Memory B cell (primary cell): ENCODE results near the gene DTNB.
"Not testable (repeated sequence)": the region's sequence is repeated elsewhere in the genome, so short reads cannot be mapped to it uniquely, and the experiment has no call there.

Experiments used
- ATAC-seq: fragments of 150-1000 bp; cut with Tn5 transposase; 2 replicates; pipeline ENCODE4 v1.10.0; 2021; ENCODE audit warnings: low read depth, mild to moderate bottlenecking, moderate library complexity
- DNase-seq, 2 donors: peaks; one replicate each; pipeline ENCODE4 v3.0.0; 2022; ENCODE audit warnings: low spot score in 2 of 2
- H3K27ac Mint-ChIP-seq: one replicate; pipeline ENCODE4 v1.8.0; 2022; ENCODE audit warnings: mild to moderate bottlenecking, moderate library complexity, mixed read lengths
- H3K27me3 Mint-ChIP-seq: one replicate; pipeline ENCODE4 v1.8.0; 2022; ENCODE audit warnings: mixed read lengths
- H3K36me3 Mint-ChIP-seq: one replicate; pipeline ENCODE4 v1.8.0; 2022; ENCODE audit warnings: mild to moderate bottlenecking, mixed read lengths
- H3K4me1 Mint-ChIP-seq: one replicate; pipeline ENCODE4 v1.8.0; 2022; ENCODE audit warnings: mixed read lengths
- H3K4me3 Mint-ChIP-seq: one replicate; pipeline ENCODE4 v1.8.0; 2022; ENCODE audit warnings: mild to moderate bottlenecking, moderate library complexity, mixed read lengths
- H3K9me3 Mint-ChIP-seq: one replicate; pipeline ENCODE4 v1.8.0; 2022; ENCODE audit warnings: mixed read lengths

Gene DTNB

DNA sequence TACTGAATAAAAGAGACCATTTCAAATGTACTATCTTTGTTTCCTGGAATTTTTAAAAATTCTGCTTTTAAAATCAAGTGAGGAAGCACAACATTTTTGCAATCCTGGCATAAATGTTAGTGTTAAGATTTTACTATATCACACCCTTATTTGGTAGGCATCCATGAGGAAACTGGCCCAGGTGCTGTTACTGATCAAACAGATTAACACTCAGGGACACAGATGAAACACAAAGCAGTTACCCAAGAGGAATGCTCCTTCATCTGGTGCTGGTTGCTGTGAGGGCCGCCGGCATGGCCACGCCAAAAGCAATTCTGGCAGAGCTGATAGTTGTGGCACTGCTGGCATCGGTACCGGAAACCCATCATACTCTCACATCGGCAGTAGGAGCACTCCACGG lies 96.8 kb downstream of the DTNB start:
- H3K4me3 Mint-ChIP-seq, result no peak overlapping the region
- H3K27me3 Mint-ChIP-seq, result no peaks in the 10 kb centered on the region
- H3K9me3 Mint-ChIP-seq, result no peaks in the 10 kb centered on the region
- H3K27ac Mint-ChIP-seq, result no peak overlapping the region
- peaks cover under 1% of the 10 kb centered on the region for H3K4me1 Mint-ChIP-seq
- ATAC-seq, result no peak
- peaks cover 4% of the 10 kb centered on the region for H3K36me3 Mint-ChIP-seq
- DNase-seq, result no peak

DNA sequence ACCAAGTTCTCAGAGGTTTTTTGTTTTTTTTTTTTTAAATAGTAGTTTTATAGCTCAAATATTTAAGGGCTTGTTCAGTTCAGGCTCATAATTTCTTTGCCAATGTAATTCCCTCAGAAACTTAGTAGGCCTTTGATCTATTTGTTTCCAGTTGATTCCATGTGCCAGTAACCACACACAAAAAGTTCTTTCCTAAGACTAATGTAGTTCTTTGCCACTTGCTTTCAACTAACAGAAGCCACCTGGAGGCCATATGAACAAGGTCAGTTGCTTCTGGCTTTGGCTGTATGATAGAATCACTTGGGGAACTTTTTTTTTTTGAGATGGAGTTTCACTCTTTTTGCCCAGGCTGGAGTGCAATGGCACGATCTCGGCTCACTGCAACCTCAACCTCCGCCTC lies 100.7 kb downstream of the DTNB start:
- Mint-ChIP-seq H3K27ac (no peak overlapping the region), H3K4me3 (no peak overlapping the region), H3K36me3 (peaks cover 3% of the 10 kb centered on the region), H3K27me3 (no peaks in the 10 kb centered on the region), H3K9me3 (no peaks in the 10 kb centered on the region), H3K4me1 (no peaks in the 10 kb centered on the region)
- ATAC-seq, result no peak
- no peak for DNase-seq

DNA sequence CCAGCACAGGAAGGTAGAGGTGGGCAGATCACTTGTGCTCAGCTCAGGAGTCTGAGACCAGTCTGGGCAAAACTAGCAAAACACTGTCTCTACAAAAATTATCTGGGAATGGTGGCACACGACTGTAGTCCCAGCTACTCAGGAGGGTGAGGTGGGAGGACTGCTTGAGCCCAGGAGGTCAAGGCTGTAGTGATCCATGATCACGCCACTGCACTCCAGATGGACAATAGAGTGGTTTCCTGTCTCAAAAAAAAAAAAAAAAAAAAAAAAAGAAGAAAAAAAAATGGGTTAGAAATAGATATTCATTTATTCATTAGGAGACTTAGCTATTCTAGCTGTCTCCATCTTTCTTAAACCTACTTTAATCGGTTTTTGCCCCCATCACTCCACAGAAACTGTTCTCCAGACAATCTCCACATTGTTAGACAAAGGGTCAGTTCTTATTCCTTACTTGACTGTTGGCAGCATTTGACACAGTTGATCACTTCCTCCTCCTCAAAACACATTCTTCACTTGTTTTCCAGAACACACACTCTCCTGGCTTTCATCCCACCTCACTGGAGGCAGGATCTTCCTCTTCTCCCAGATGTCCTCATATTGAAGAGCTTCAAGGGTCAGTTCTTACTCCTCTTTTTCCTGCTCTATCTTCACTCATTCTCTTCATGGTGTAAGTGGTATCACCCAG lies 103.1 kb downstream of the DTNB start:
- peaks cover 5% of the 10 kb centered on the region for H3K4me1 Mint-ChIP-seq
- DNase-seq, result no peak
- H3K4me3 Mint-ChIP-seq, result no peak overlapping the region
- peaks cover 3% of the 10 kb centered on the region for H3K36me3 Mint-ChIP-seq
- no peaks in the 10 kb centered on the region for H3K9me3 Mint-ChIP-seq
- ATAC-seq, result no peak
- H3K27me3 Mint-ChIP-seq, result no peaks in the 10 kb centered on the region
- peak overlapping the region; percentile 1 for H3K27ac Mint-ChIP-seq

DNA sequence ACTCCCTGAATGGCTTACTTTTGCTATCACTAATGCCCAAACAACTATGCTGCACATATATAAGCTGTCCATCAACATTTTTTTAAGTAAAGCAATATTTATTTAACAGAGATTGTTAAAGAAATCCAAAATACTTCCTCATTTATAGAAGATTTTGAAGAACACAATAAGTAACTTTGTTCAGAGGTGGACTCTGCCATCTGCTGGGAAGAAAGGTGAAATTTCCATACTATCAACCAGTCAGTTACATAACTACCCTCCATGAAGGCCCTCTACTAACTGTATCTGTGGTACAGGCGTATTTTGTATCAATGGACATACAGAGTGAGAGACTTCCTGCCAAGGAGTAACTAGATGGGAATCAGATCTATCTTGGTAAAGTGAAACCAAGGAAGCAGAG lies 106.0 kb downstream of the DTNB start:
- H3K36me3 Mint-ChIP-seq, result peaks cover 3% of the 10 kb centered on the region
- no peak overlapping the region for H3K4me3 Mint-ChIP-seq
- peaks cover 6% of the 10 kb centered on the region for H3K9me3 Mint-ChIP-seq
- ATAC-seq (peak; percentile 76), DNase-seq (peak in 1 of 2 donors; percentile 49)
- H3K27ac Mint-ChIP-seq, result no peak overlapping the region
- H3K4me1 Mint-ChIP-seq, result peaks cover 7% of the 10 kb centered on the region
- no peaks in the 10 kb centered on the region for H3K27me3 Mint-ChIP-seq

DNA sequence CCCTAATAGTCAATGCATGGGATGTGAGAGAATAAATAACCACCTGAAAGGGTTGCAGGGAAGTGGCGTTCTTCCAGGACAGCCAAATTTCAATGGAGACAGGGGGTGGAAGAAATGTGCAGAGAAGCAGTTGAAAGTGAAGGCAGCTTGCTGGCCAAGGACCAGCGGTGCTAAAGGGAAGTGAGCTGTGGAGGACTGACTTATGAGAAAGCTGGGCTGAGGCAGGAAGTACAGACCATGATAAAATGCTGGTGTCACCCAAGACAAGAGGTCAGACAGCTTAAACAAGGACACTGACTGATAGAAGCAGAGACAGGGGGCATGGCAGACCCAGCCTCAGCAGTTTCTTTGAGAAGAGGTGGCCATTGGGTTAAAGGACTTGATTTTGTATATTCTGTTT lies 106.7 kb downstream of the DTNB start:
- Mint-ChIP-seq H3K4me3 (peak overlapping the region; percentile 55), H3K36me3 (peaks cover 3% of the 10 kb centered on the region), H3K27ac (no peak overlapping the region), H3K4me1 (peaks cover 12% of the 10 kb centered on the region), H3K27me3 (no peaks in the 10 kb centered on the region), H3K9me3 (peaks cover 6% of the 10 kb centered on the region)
- DNase-seq (no peak), ATAC-seq (peak; percentile 55)

DNA sequence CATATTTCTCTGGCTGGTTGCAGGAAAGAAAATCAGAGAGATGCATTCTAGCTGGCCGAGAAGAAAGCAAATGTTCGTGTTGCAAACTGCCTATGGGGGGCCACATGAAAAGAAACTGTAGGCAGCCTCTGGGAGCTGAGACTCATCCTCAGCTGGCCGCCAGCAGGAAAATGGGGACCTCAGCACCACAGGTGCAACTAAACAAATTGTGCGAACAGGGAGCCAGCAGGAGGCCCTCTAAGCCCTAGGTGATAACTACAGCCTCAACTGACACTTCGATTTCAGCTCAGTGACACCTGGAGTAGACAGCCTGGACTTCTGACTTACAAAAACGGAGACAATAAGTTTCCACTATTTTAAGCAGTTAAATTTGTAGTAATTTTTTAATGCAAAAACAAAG lies 107.3 kb downstream of the DTNB start:
- Mint-ChIP-seq H3K4me1 (peaks cover 12% of the 10 kb centered on the region), H3K27me3 (no peaks in the 10 kb centered on the region), H3K36me3 (peaks cover 4% of the 10 kb centered on the region), H3K4me3 (no peak overlapping the region), H3K27ac (no peak overlapping the region), H3K9me3 (peaks cover 6% of the 10 kb centered on the region)
- no peak for DNase-seq
- no peak for ATAC-seq

DNA sequence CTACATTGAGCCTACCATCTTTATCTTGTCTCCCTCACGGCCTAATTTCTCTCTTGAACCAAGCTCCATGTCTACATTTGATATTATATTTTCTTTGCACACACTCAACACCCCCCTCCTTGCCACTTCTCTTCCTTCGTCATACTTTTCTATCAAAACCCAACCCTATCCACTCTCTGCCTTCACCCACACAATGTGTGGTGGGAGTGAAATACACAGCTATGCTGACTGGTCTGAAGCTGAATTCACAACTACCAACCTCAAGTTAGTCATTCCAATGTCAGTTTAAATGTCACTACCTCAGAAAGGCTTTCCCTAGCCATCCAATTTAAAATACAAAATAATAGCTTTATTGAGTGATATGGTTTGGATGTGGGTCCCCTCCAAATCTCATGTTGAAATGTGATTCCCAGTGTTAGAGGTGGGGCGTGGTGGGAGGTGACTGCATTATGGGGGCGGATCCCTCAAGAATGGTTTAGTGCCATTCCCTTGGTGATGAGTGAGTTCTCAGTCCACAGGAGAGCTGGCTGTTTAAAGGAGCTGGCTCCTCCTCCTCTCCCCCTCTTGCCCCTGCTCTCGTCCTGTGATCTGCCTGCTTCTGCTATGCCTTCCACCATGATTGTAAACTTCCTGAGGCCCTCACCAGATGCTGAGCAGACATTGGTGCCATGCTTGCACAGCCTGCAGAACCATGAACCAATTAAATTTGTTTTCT lies 112.1 kb downstream of the DTNB start:
- peaks cover 6% of the 10 kb centered on the region for H3K9me3 Mint-ChIP-seq
- H3K4me3 Mint-ChIP-seq, result no peak overlapping the region
- DNase-seq, result no peak
- ATAC-seq, result no peak
- H3K4me1 Mint-ChIP-seq, result peaks cover 33% of the 10 kb centered on the region
- H3K27me3 Mint-ChIP-seq, result no peaks in the 10 kb centered on the region
- H3K27ac Mint-ChIP-seq, result no peak overlapping the region
- peaks cover 5% of the 10 kb centered on the region for H3K36me3 Mint-ChIP-seq

DNA sequence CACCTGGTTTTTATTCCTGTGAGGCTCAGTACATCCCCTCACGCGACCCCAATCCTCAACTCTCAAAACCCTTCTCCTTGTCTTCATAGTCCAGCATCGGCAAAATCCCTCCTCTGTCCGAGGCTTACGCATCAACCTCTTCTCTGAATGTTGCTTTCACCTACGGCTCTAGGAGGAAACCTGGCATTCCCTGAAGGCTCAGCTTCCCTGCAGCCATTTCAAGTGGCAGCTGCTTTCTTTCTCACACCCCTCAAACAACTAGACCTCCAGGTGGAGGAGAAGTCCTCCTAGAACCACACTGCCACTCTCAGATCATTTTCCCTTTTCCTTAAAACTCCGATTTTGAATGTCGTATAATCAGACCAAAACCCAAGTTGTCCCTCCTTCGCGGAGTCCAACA lies 114.2 kb downstream of the DTNB start:
- H3K27ac Mint-ChIP-seq, result no peak overlapping the region
- H3K4me1 Mint-ChIP-seq, result peaks cover 33% of the 10 kb centered on the region
- peaks cover 5% of the 10 kb centered on the region for H3K36me3 Mint-ChIP-seq
- no peak for DNase-seq
- no peak for ATAC-seq
- no peak overlapping the region for H3K4me3 Mint-ChIP-seq
- H3K9me3 Mint-ChIP-seq, result peaks cover 6% of the 10 kb centered on the region
- H3K27me3 Mint-ChIP-seq, result no peaks in the 10 kb centered on the region

DNA sequence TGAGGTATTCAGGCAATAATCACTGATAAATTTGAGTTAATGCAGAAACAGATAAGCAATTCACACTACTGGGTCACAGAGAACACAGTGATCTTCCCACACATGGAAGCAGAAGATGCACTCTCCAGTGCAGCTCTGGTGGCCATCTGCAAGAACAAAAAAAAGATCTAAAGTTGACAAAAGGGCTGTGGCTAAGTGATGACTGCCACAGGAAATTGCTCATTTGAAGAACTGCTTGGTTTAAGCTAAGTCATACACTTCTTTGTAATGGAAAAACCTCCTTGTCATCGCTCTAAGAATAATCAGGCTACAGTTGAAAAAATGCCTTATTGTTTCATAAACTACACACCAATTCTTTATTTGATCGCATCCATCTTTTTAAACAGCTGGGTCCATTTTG lies 115.1 kb downstream of the DTNB start:
- peaks cover 31% of the 10 kb centered on the region for H3K4me1 Mint-ChIP-seq
- no peak for DNase-seq
- H3K27me3 Mint-ChIP-seq, result no peaks in the 10 kb centered on the region
- ATAC-seq, result peak; percentile 69
- no peak overlapping the region for H3K4me3 Mint-ChIP-seq
- peaks cover under 1% of the 10 kb centered on the region for H3K9me3 Mint-ChIP-seq
- peaks cover 5% of the 10 kb centered on the region for H3K36me3 Mint-ChIP-seq
- no peak overlapping the region for H3K27ac Mint-ChIP-seq

DNA sequence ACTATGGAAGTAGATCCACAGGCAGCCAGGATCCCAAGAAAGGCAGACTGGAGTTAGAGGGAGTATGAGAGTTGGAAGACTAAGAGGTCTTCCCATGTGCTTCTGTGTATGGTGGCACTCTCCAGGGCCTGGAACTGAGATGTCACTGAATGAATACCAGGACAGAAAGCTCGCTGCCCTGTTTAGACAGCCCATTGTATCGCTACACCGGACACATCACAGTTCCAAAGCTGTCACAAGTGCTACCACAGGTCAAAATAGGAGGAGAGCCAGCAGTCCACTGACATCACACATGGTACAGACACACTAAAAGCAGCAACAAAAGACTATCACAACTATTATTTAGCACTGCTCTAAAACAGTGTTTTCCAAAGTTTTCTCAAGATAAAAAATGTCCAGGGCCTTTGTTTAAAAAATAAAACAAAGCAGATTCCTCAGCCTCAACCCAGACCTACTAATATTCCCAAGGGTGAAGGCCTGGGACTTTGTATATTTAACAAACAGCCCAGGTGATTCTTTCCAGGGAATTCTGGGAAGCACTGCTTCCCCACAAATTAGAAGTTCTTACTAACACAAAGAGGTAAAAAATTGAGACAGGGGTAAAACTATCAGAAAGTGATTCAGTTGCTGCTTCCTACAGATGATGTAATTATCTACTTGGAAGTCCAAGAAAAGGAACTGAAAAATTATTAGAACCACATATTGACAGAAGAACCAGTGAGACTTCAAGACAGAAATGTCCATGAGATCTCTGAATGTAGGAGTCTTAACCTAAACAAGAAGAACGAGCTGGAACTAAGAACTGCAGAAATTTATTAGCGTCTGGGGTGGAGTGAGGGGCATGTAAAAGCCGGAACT lies 116.0 kb downstream of the DTNB start:
- Mint-ChIP-seq H3K27me3 (no peaks in the 10 kb centered on the region), H3K27ac (no peak overlapping the region), H3K4me3 (no peak overlapping the region), H3K9me3 (no peaks in the 10 kb centered on the region), H3K36me3 (peaks cover 5% of the 10 kb centered on the region), H3K4me1 (peaks cover 31% of the 10 kb centered on the region)
- DNase-seq (no peak), ATAC-seq (peak; percentile 43)

DNA sequence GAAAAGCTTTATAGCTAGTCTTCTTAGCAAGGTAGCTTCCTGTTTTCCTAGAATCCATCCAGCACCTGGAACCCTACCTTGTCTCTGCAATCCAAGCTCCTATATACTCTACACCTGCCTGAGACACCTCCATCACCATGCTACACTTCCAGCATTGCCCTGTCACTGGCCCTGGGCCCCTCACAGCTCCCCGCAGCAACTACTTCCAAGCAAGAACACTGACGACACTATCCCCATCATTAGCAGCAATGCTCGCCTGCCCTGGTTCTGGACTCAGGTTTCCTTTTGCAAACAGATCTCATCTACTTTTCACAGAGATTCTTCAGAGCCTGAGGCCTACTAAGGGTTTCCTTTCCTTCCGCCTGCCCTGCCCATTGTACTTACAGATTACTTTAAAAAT lies 121.1 kb downstream of the DTNB start:
- H3K36me3 Mint-ChIP-seq, result peaks cover 2% of the 10 kb centered on the region
- H3K9me3 Mint-ChIP-seq, result no peaks in the 10 kb centered on the region
- ATAC-seq (no peak), DNase-seq (no peak)
- no peak overlapping the region for H3K4me3 Mint-ChIP-seq
- peaks cover 6% of the 10 kb centered on the region for H3K4me1 Mint-ChIP-seq
- no peaks in the 10 kb centered on the region for H3K27me3 Mint-ChIP-seq
- no peak overlapping the region for H3K27ac Mint-ChIP-seq

DNA sequence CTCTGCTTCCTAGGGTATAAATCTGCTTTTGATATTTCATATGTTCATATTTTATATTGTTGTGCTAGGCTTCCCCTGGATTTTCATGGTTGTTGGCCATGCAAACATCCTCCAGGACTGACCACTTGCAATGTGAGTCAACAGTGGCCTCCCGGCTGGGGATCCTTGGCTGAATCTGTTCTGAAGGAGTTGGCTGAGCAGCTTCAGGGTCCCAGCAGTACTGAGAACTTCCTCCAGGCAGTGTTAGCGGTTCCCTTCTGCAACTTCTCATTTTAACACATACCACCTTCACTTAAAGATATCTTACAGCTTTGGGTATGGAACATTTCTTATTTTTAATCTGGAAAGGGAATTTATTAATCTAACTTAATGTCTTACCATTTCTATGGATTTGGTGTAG lies 122.1 kb downstream of the DTNB start:
- ATAC-seq, result no peak
- Mint-ChIP-seq H3K4me3 (no peak overlapping the region), H3K36me3 (peaks cover 2% of the 10 kb centered on the region), H3K27ac (no peak overlapping the region), H3K9me3 (no peaks in the 10 kb centered on the region), H3K27me3 (no peaks in the 10 kb centered on the region), H3K4me1 (no peaks in the 10 kb centered on the region)
- DNase-seq, result no peak

DNA sequence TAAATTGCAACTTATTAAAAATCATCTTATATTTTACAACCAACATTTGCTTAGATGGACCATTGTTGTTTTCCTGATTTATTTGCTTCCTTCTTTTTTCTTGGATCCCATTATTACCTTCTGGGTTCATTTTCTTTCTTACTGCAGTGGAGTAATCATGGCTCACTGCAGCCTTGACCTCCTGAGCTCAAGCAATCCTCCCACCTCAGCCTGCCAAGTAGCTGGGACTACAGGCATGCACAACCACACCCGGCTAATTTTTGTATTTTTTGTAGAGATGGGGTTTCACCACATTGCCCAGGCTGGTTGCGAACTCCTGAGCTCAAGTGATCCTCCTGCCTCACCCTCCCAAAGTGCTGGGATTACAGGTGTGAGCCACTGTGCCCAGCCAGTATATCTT lies 123.8 kb downstream of the DTNB start:
- DNase-seq, H3K27ac Mint-ChIP-seq, H3K4me3 Mint-ChIP-seq, H3K4me1 Mint-ChIP-seq, H3K36me3 Mint-ChIP-seq, H3K9me3 Mint-ChIP-seq, H3K27me3 Mint-ChIP-seq, ATAC-seq: not testable (repeated sequence)

DNA sequence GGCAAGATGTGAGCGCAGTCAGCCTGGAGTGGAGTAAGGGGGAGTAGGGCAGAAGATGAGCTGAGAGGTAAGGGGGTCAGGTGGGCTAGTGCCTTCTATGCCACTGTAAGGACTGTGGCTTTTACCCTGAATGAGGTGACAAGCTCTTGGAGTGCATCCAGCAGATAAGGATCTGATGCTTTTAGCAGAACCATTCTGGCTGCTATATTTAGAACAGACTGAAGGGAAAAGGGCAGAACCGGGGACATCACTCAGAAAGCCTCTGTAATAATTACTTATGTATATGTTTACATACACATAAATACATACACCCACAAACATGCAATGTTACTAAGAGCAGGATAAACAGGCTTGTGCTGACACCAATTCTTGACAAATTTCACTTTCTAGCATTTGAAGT lies 124.8 kb downstream of the DTNB start:
- Mint-ChIP-seq H3K27me3 (no peaks in the 10 kb centered on the region), H3K4me1 (no peaks in the 10 kb centered on the region), H3K36me3 (peaks cover 2% of the 10 kb centered on the region), H3K27ac (no peak overlapping the region), H3K4me3 (no peak overlapping the region), H3K9me3 (no peaks in the 10 kb centered on the region)
- ATAC-seq, result no peak
- DNase-seq, result no peak
